Osteoblast (primary cell): ENCODE data around the gene MYH10. TPM values are rescaled to one million over a fixed set of nuclear protein-coding genes. Genes with fewer than 3 reads are reported as not detected.

Experiments used
- DNase-seq: peaks from one replicate; pipeline ENCODE4 v3.0.0; 2011; ENCODE audit warnings: low spot score, mixed read lengths; ENCODE audit not compliant: insufficient read length; ENCODE audit errors: missing footprints
- H2AFZ ChIP-seq: 2 replicates; pipeline ENCODE4 v1.6.0; 2011; ENCODE audit warnings: mild to moderate bottlenecking, low read length
- H3K27ac ChIP-seq: 2 replicates; pipeline ENCODE4 v1.5.1; 2011; ENCODE audit warnings: mild to moderate bottlenecking, low read depth, low read length, moderate library complexity
- H3K27me3 ChIP-seq: 2 replicates; pipeline ENCODE4 v1.6.0; 2012; ENCODE audit warnings: mild to moderate bottlenecking, control low read depth, inconsistent platforms, low read length, moderate library complexity; ENCODE audit not compliant: insufficient read depth
- H3K36me3 ChIP-seq: 2 replicates; pipeline ENCODE4 v1.5.1; 2011; ENCODE audit warnings: mild to moderate bottlenecking, low read length, control low read depth, moderate library complexity; ENCODE audit not compliant: insufficient read depth
- H3K4me1 ChIP-seq: 2 replicates; pipeline ENCODE4 v1.5.1; 2011; ENCODE audit warnings: mild to moderate bottlenecking, low read length, control low read depth, moderate library complexity; ENCODE audit not compliant: insufficient read depth
- H3K4me2 ChIP-seq: 2 replicates; pipeline ENCODE4 v1.6.0; 2011; ENCODE audit warnings: mild to moderate bottlenecking, low read length; ENCODE audit not compliant: insufficient read depth
- H3K4me3 ChIP-seq: fragments of 200-600 bp; sonication (generic); 3 replicates; pipeline ENCODE4 v1.5.1; 2012; ENCODE audit warnings: mild to moderate bottlenecking, low read length, inconsistent platforms; ENCODE audit not compliant: insufficient read depth
- H3K79me2 ChIP-seq: 2 replicates; pipeline ENCODE4 v1.6.0; 2012; ENCODE audit warnings: mild to moderate bottlenecking, low read length, control low read depth, inconsistent platforms; ENCODE audit not compliant: insufficient read depth
- H3K9me3 ChIP-seq: 2 replicates; pipeline ENCODE4 v1.5.1; 2011; ENCODE audit warnings: low read depth, low read length, control low read depth
- H4K20me1 ChIP-seq: 2 replicates; pipeline ENCODE4 v1.6.0; 2012; ENCODE audit warnings: mild to moderate bottlenecking, low read length, control low read depth; ENCODE audit not compliant: insufficient read depth
- total RNA-seq: library from RNA; depleted of rRNA; stranded (reverse); fragments of >200 nt; gene quantifications from 2 replicates; pipeline ENCODE4 v1.2.3, GENCODE V29; 2012
- TF ChIP-seq, protein P1 (sequence below): IDR thresholded peaks from 2 replicates; pipeline ENCODE4 v1.5.1; 2011; ENCODE audit warnings: mild to moderate bottlenecking, low read depth, low read length, moderate library complexity; ENCODE audit errors: extremely low read depth

The MYH10 gene
- total RNA-seq, 1 donor: 40.9 TPM

- H3K4me1 ChIP-seq: peaks cover 19% of the 10 kb centered on the region
- H3K4me3 ChIP-seq: no peak overlapping the region
- no peak overlapping the region for H3K27ac ChIP-seq
- H3K79me2 ChIP-seq: no peaks in the 10 kb centered on the region
- no peak overlapping the region for H3K4me2 ChIP-seq
- no peak overlapping the region for H2AFZ ChIP-seq
- H3K36me3 ChIP-seq: peaks cover 68% of the 10 kb centered on the region
- no peaks in the 10 kb centered on the region for H3K27me3 ChIP-seq
- TF ChIP-seq, protein P1, sequence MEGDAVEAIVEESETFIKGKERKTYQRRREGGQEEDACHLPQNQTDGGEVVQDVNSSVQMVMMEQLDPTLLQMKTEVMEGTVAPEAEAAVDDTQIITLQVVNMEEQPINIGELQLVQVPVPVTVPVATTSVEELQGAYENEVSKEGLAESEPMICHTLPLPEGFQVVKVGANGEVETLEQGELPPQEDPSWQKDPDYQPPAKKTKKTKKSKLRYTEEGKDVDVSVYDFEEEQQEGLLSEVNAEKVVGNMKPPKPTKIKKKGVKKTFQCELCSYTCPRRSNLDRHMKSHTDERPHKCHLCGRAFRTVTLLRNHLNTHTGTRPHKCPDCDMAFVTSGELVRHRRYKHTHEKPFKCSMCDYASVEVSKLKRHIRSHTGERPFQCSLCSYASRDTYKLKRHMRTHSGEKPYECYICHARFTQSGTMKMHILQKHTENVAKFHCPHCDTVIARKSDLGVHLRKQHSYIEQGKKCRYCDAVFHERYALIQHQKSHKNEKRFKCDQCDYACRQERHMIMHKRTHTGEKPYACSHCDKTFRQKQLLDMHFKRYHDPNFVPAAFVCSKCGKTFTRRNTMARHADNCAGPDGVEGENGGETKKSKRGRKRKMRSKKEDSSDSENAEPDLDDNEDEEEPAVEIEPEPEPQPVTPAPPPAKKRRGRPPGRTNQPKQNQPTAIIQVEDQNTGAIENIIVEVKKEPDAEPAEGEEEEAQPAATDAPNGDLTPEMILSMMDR: no peak
- H4K20me1 ChIP-seq: peaks cover 4% of the 10 kb centered on the region
- DNase-seq: no peak
- no peaks in the 10 kb centered on the region for H3K9me3 ChIP-seq
These were observed 140.1 kb downstream of the MYH10 start for GRCh38 chr17:8490256-8491023.

DNA sequence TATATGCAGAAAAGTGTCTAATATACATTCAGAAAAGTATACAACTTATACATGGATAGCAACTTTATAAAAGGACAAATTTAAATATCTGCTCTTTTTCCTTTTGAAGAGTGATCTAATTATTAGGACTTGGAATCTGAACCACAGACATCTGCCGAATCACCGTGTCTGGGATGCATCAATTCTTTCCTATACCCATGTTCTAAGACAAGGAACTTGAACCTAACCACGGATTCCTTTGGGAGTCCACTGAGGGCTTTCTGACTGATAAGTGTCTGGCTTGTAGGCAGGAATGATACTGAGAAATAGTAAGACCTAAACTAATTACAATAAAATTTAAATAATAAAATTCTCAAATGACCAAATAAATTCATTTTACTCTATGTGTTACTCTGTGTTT, 140.7 kb downstream of the MYH10 start:
- no peak for DNase-seq
- Histone ChIP-seq H3K27ac (peak overlapping the region; percentile 55), H3K4me2 (no peak overlapping the region), H3K36me3 (peaks cover 68% of the 10 kb centered on the region), H3K4me1 (peaks cover 19% of the 10 kb centered on the region), H3K27me3 (no peaks in the 10 kb centered on the region), H2AFZ (no peak overlapping the region), H3K4me3 (no peak overlapping the region), H3K9me3 (no peaks in the 10 kb centered on the region), H4K20me1 (peaks cover 4% of the 10 kb centered on the region), H3K79me2 (no peaks in the 10 kb centered on the region)
- TF ChIP-seq, protein P1: no peak

DNA sequence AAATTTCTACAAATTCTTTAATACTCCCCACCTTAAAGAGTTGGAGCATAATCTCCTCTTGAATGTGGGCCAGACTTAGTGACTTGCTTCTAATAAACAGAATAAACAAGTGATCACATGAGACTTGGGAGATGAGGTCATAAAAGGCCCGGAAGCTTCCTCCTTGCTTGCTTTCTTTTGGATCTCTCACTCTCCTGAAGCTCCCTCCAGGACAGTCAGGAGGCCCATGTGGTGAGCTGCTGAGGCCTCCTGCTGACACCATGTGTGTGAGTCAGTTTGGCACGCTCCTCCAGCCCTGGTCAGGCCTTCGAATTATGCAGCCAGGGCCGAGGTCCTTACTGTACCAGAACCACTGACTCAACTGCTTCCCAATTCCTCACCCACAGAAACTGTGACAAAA, 141.6 kb downstream of the MYH10 start:
- no peaks in the 10 kb centered on the region for H3K9me3 ChIP-seq
- TF ChIP-seq, protein P1: peak; percentile 16
- H3K79me2 ChIP-seq: no peaks in the 10 kb centered on the region
- H3K4me2 ChIP-seq: no peak overlapping the region
- H3K36me3 ChIP-seq: peaks cover 69% of the 10 kb centered on the region
- no peak overlapping the region for H2AFZ ChIP-seq
- DNase-seq: peak; percentile 97
- H3K4me3 ChIP-seq: no peak overlapping the region
- no peaks in the 10 kb centered on the region for H3K27me3 ChIP-seq
- peak overlapping the region; percentile 55 for H3K27ac ChIP-seq
- peaks cover 19% of the 10 kb centered on the region for H3K4me1 ChIP-seq
- peaks cover 4% of the 10 kb centered on the region for H4K20me1 ChIP-seq

- no peaks in the 10 kb centered on the region for H3K27me3 ChIP-seq
- peak overlapping the region; percentile 55 for H3K27ac ChIP-seq
- H4K20me1 ChIP-seq: peaks cover 4% of the 10 kb centered on the region
- no peaks in the 10 kb centered on the region for H3K9me3 ChIP-seq
- DNase-seq: no peak
- TF ChIP-seq, protein P1: no peak
- no peak overlapping the region for H2AFZ ChIP-seq
- H3K36me3 ChIP-seq: peaks cover 69% of the 10 kb centered on the region
- H3K79me2 ChIP-seq: no peaks in the 10 kb centered on the region
- no peak overlapping the region for H3K4me3 ChIP-seq
- peaks cover 19% of the 10 kb centered on the region for H3K4me1 ChIP-seq
- H3K4me2 ChIP-seq: no peak overlapping the region
These were observed 142.0 kb downstream of the MYH10 start for GRCh38 chr17:8488491-8488890.
